OCI-LY7 (cell line): Measurements from ENCODE around the gene AUTS2.

Source experiments
- EZH2phosphoT487 ChIP-seq: fragments of 200-600 bp; sonication (generic); IDR thresholded peaks from 2 replicates; pipeline ENCODE4 v1.6.1; 2018; ENCODE audit warnings: low read depth, borderline replicate concordance, mild to moderate bottlenecking, mixed run types, antibody characterized with exemption, low read length, moderate library complexity, mixed read lengths
- TF ChIP-seq, protein P1 (sequence below): fragments of 200-600 bp; sonication (generic); conservative IDR thresholded peaks from 2 replicates; pipeline ENCODE4 v1.5.1; 2014; ENCODE audit warnings: mild to moderate bottlenecking, antibody characterized with exemption, low read length, moderate library complexity, mixed read lengths

DNA sequence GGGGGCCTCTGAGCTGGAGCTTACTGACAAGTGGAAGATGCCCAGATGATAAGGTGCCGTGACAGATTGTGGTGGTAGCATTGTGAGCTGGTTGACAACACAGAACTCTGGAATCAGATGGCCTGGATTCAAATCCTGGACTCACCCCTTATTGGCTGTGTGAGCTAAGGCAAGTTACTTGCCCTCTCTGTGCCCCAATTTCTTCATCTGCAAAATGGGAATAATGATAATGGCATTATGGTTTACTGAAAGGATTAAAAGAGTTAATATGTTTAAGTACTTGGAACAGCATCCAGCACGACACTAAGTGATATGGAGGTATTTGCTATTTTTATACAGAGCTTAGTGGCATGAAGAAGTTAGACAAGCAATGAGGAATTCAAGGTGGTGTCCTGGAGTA, 1067.7 kb downstream of the AUTS2 start:
- no peak for TF ChIP-seq EZH2phosphoT487
- TF ChIP-seq, protein P1, sequence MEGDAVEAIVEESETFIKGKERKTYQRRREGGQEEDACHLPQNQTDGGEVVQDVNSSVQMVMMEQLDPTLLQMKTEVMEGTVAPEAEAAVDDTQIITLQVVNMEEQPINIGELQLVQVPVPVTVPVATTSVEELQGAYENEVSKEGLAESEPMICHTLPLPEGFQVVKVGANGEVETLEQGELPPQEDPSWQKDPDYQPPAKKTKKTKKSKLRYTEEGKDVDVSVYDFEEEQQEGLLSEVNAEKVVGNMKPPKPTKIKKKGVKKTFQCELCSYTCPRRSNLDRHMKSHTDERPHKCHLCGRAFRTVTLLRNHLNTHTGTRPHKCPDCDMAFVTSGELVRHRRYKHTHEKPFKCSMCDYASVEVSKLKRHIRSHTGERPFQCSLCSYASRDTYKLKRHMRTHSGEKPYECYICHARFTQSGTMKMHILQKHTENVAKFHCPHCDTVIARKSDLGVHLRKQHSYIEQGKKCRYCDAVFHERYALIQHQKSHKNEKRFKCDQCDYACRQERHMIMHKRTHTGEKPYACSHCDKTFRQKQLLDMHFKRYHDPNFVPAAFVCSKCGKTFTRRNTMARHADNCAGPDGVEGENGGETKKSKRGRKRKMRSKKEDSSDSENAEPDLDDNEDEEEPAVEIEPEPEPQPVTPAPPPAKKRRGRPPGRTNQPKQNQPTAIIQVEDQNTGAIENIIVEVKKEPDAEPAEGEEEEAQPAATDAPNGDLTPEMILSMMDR: no peak
